GM21737 (cell line): ENCODE measurements around the gene RBM4B.
"Not testable (repeated sequence)": the region's sequence is repeated elsewhere in the genome, so short reads cannot be mapped to it uniquely, and the experiment has no call there.

Experiments used
- ATAC-seq: cut with Tn5 transposase; IDR thresholded peaks from one replicate; pipeline ENCODE4 v1.9.1; 2021; ENCODE audit warnings: mild to moderate bottlenecking, moderate library complexity; ENCODE audit not compliant: unreplicated experiment

Gene RBM4B

DNA sequence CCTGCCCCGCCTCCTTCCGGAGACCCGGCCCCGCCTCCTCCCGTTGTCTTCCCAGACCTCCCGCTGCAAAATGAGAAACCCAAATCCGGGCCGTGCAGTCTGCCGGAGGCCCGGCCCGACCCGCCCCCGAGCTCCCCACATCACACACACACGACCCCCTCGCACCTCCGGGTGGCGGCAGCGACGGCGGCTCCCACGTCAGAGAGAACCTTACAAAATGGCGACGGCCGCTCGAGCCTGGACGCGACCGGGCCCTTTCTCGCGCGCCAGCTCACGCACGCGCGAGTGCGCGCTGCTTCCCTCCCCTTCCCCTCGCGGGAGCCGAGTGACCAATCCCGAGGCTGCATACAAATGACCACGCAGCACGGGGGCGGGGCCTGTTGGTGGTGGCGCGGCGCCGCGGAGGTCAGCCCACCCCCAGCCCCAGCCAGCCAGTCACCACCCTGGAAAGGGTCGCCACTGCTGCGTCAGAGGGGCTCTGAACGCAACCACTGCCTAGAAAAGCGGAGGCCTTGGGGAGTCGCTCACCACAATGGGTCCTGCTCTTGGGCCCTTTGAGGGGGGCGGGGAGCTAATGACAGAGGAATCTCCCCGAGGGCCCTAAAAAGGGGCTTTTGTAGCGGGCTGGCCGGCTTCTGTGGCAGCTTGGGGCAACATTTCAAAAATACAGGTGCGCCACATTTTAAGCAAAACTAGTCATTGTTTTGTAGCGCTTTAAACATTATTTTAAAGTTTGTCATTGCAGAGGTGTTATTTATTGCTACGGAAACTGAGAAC is at the start of gene RBM4B:
TSS of gene RBM4B (minus strand) at position 289 of the 777 bp plus-strand sequence. CDS start 808 bp downstream, outside the sequence.
- ATAC-seq, result peak; percentile 83

DNA sequence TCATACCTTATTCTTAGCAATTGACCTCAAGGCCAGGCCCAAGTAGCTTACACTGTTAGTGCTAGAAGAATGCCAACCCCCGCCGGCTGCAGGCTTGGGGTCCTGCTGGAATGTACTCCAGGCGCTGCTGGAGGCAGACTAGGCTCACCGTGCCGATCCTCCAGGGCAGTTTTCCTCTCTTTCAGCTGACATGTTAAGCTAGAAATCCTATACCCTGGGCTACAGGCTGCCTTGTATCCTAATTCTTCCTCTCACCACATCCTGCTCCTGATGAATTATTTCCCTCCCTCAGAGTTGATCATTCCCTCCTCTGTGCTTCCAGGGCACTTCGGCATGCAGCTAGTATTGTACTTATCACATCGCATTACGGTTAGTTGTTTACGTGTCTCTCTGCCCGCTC is 48.0 kb upstream of the RBM4B start:
- ATAC-seq, result no peak

- ATAC-seq, result no peak
These were observed 47.4 kb upstream of the RBM4B start for GRCh38 chr11:66725114-66725513.

DNA sequence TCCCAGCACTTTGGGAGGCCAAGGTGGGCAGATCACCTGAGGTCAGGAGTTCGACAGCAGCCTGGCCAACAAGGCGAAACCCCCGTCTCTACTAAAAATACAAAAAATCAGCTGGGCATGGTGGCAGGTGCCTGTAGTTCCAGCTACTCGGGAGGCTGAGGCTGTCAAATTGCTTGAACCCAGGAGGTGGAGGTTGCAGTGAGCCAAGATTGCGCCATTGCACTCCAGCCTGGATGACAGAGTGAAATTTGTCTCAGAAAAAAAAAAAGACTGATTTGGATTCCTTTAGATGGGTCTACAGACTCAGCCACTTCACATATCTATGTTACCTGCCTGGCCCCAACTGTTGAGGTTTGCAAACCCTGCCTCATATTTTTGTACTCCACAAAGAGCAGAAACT is 46.5 kb upstream of the RBM4B start:
- ATAC-seq, result not testable (repeated sequence)

GRCh38 chr11:66723693-66724092 is 46.0 kb upstream of the RBM4B start:
- ATAC-seq, result no peak

- no peak for ATAC-seq
These were observed 45.3 kb upstream of the RBM4B start for GRCh38 chr11:66722745-66723651.

DNA sequence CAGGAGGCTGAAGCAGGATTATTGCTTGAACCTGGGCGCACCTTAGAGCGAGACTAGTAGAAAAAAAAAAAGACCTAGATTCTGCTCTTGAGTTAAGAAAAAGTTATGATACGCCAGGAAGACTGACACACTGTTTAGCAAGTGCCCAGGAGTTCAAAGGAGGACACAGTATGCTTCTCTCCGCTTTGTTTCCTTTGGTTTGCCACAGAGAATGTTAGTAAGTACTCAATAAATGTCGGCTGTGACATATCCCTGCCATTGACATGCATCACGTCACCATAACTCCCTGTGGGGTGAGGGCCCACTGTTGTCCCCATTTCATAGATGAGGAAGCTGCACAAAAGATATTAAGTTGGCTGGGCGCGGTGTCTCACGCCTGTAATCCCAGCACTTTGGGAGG is 44.3 kb upstream of the RBM4B start:
- no peak for ATAC-seq

DNA sequence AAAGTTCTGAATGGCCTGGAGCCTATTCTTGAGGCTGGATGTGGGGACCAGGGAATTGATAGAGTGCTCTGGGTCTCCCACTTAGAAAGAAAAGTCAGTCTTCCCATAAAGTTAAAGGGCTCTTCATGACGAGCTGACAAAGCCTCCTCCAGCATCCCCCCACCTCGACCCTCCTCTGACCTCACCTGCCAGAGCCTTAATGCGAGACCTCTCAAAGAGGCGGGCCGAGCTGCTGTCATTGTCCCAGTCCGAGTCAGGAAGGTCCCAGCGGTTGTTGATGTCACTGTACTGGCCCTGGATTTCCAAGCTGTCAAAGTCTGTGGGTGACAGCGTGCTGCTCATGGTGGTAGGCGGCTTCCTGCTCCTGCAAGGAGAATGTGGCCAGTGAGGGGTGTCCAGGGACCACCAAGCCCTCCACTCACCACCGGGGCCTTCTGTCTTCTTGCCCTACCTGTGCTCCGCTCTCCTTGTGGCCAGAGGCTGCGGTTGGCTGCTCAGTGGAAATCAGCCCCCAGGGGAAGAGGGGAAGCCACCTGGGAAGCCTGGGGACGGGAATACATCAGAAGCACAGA is 43.3 kb upstream of the RBM4B start:
- no peak for ATAC-seq

- ATAC-seq, result no peak
These were observed 42.7 kb upstream of the RBM4B start for GRCh38 chr11:66720223-66720898.

- ATAC-seq, result no peak
These were observed 41.6 kb upstream of the RBM4B start for GRCh38 chr11:66719111-66719872.

GRCh38 chr11:66718320-66718971 is 40.8 kb upstream of the RBM4B start:
- ATAC-seq, result no peak

DNA sequence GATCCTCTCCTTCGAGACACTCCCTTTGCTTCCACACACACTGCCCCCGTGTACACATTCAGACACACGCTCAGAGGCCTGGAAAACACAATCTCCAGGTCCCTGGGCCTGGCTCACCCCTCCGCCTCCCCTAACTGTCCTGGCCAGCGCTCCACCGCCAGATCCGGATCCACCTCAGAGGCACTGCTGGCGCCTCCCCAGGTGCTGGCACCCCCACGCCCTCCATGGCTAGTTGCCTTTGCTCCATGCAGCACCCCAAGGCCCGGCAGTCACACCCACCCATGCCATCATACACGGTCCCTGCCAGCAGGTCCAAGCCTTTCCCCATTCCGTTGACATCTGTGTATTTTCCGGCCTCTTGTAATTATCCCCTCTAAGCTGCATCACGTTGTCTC is 40.2 kb upstream of the RBM4B start:
- no peak for ATAC-seq

DNA sequence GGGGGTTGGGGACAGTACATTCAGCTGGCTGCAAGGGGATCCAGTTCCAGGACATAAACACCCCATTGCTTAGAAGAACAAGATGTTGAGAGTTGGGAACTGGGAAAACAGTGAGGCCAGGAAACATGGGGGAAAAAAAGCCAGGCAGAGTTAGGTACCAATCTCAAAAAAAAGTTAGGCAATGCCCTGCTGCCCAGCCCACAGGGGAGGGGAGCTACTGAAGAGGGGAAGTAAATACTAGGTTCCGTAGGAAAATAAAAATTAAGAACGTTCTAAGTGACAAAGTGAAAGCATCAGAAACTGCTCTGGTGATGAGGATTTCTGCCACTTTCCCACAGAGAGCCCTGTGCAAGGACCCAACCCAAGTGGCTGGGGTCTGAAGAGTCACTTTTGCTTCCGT is 39.3 kb upstream of the RBM4B start:
- no peak for ATAC-seq

- ATAC-seq, result no peak
These were observed 37.8 kb upstream of the RBM4B start for GRCh38 chr11:66715346-66716085.

GRCh38 chr11:66713746-66714480 is 36.2 kb upstream of the RBM4B start:
- no peak for ATAC-seq

- ATAC-seq, result no peak
These were observed 32.8 kb upstream of the RBM4B start for GRCh38 chr11:66710384-66710930.

GRCh38 chr11:66708701-66709100 is 31.0 kb upstream of the RBM4B start:
- ATAC-seq, result no peak

DNA sequence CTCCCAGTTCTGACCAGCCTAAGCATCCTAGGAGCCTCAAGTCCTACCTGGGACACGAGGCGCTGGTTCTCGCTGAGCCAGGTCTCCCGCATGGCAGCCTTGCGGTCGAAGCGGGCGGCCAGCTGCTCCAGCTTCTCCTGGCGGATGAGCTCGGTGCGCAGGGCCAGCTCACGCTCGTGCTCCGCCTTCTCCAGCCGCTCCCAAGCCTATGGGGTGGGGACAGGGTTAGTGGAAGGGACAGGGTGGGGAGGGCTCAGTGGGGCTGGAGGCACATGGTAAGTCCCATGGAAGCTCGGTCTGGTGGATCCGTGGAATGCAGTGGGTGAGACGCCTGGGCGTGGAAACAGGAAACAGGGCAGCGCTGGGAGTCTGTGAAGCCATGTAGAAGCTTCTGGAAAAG is 30.4 kb upstream of the RBM4B start:
- ATAC-seq, result no peak
